Hematopoietic multipotent progenitor cell treated with erythropoietin and hydrocortisone succinate and interleukin-3 and kit ligand, for 15 days (in vitro differentiated cells): Measurements from ENCODE around the gene SLC2A4RG.
"Not testable (repeated sequence)": the region's sequence is repeated elsewhere in the genome, so short reads cannot be mapped to it uniquely, and the experiment has no call there.

Experiments
- DNase-seq: peaks from one replicate; pipeline ENCODE4 v3.0.0-alpha.2; 2015; ENCODE audit warnings: low spot score

Gene SLC2A4RG

GRCh38 chr20:63754008-63754407, 14.4 kb downstream of the SLC2A4RG start:
- DNase-seq, result no peak

- DNase-seq, result no peak
Measured at GRCh38 chr20:63755933-63756647, 16.5 kb downstream of the SLC2A4RG start.

GRCh38 chr20:63756648-63756991, 17.0 kb downstream of the SLC2A4RG start:
- no peak for DNase-seq

GRCh38 chr20:63758152-63758551, 18.6 kb downstream of the SLC2A4RG start:
- DNase-seq, result no peak

- DNase-seq, result no peak
Measured at GRCh38 chr20:63759377-63759901, 19.9 kb downstream of the SLC2A4RG start.

- no peak for DNase-seq
Measured at GRCh38 chr20:63765082-63765873, 25.7 kb downstream of the SLC2A4RG start.

- DNase-seq, result peak; percentile 80
Measured at GRCh38 chr20:63765902-63766301, 26.3 kb downstream of the SLC2A4RG start.

GRCh38 chr20:63766695-63767426, 27.3 kb downstream of the SLC2A4RG start:
- DNase-seq, result no peak

GRCh38 chr20:63767456-63767855, 27.9 kb downstream of the SLC2A4RG start:
- DNase-seq, result no peak

- no peak for DNase-seq
Measured at GRCh38 chr20:63767886-63768285, 28.3 kb downstream of the SLC2A4RG start.

GRCh38 chr20:63768591-63769515, 29.3 kb downstream of the SLC2A4RG start:
- no peak for DNase-seq

GRCh38 chr20:63769891-63770474, 30.4 kb downstream of the SLC2A4RG start:
- no peak for DNase-seq

GRCh38 chr20:63771046-63771707, 31.6 kb downstream of the SLC2A4RG start:
- DNase-seq, result no peak

GRCh38 chr20:63772781-63773518, 33.4 kb downstream of the SLC2A4RG start:
- DNase-seq, result no peak

GRCh38 chr20:63773571-63774241, 34.1 kb downstream of the SLC2A4RG start:
- no peak for DNase-seq

GRCh38 chr20:63774306-63774705, 34.7 kb downstream of the SLC2A4RG start:
- DNase-seq, result no peak

GRCh38 chr20:63775096-63775978, 35.8 kb downstream of the SLC2A4RG start:
- DNase-seq, result no peak

GRCh38 chr20:63776875-63777274, 37.3 kb downstream of the SLC2A4RG start:
- DNase-seq, result not testable (repeated sequence)
